Measurements from ENCODE around the gene PBX3.

PBX3 gene

DNA sequence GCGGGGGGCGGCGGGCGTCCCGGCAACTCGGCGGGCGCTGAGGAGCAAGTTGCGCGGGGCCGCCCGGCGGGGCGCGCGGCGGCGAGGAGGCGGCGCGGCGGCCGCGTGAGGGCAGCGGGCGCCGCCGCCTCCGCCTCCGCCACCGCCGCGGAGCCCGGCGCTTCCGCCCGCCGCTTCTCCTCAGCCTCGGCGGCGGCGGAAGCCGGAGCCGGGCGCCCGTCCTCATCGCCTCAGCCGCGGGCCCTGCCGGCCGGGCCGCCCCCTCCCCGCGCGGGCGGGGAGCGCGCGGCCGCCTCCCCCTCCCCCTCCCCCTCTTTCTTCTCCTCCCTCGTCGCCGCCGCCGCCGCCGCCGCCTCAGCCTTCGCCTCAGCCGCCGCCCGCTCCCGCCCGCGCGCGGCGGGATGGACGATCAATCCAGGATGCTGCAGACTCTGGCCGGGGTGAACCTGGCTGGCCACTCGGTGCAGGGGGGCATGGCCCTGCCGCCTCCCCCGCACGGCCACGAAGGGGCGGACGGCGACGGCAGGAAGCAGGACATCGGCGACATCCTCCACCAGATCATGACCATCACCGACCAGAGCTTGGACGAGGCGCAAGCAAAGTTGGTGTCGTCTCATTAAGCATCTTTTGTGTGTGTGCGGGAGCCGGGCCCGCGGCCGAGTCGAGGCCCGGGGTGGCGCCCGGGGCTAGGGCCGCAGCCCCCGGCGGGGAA, at the start of gene PBX3:
Gene PBX3, plus strand, starts transcription at position 321 of the 712 bp plus-strand sequence.
- DNase-seq (ENCODE audit: low read depth in 2 of 2), result peak; percentile 17 to 19

GRCh38 chr9:125699870-125700269, 47.3 kb upstream of the PBX3 start:
- DNase-seq (ENCODE audit: low read depth in 2 of 2), result no peak

GRCh38 chr9:125700791-125701190, 46.4 kb upstream of the PBX3 start:
- DNase-seq (ENCODE audit: low read depth in 2 of 2), result peak; percentile 20

- DNase-seq (ENCODE audit: low read depth in 2 of 2), result no peak
Observed at GRCh38 chr9:125701351-125701750, 45.8 kb upstream of the PBX3 start.

GRCh38 chr9:125703662-125704061, 43.5 kb upstream of the PBX3 start:
- DNase-seq (ENCODE audit: low read depth in 2 of 2), result no peak

GRCh38 chr9:125705893-125706292, 41.3 kb upstream of the PBX3 start:
- DNase-seq (ENCODE audit: low read depth in 2 of 2), result no peak

DNA sequence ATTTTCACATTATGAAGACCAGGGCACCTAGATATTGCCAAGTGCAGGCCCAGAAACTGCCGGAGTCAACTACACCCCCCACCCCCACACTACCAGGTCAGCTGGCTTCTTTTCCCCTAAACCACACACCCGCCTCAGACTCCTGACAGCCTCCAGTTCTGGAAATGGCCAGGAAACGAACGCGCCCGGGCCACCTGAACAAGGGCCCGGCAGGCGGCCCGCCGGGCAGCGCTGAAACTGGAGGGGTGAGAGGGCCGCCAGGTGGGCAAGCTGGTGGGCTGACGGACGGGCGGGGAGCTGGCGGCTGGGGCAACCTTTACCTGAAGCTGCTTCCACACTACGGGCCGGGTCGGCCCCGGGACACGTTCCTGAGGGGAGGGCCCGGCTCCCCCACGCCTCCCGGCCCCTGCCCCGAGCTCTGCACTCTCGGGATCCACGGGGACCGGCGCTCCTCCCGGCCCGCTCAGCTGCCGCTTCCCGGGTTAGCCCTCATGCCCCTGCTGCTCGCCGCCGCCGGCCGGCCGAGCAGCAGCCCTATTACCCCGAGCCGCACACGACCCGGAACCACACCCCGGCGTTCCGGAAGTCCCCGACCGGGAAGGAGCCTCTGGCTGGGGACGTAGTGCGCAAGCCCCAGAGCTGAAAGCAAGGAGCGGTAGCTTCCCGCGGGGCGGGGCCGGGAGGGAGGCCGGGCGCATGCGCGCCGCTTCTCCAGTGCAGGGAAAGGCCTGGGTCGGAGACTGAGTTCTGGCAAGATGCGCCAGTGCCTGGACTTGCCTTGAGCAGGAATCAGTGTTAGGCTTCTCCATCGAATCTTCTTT, 40.3 kb upstream of the PBX3 start, which contains the start of gene MAPKAP1:
Gene MAPKAP1, minus strand, starts transcription at position 558 of the 821 bp plus-strand sequence. CDS start 34,634 bp downstream, outside the sequence.
- peak; percentile 91 to 97 for DNase-seq (ENCODE audit: low read depth in 2 of 2)

- no peak for DNase-seq (ENCODE audit: low read depth in 2 of 2)
Observed at GRCh38 chr9:125707472-125707804, 39.7 kb upstream of the PBX3 start.

DNA sequence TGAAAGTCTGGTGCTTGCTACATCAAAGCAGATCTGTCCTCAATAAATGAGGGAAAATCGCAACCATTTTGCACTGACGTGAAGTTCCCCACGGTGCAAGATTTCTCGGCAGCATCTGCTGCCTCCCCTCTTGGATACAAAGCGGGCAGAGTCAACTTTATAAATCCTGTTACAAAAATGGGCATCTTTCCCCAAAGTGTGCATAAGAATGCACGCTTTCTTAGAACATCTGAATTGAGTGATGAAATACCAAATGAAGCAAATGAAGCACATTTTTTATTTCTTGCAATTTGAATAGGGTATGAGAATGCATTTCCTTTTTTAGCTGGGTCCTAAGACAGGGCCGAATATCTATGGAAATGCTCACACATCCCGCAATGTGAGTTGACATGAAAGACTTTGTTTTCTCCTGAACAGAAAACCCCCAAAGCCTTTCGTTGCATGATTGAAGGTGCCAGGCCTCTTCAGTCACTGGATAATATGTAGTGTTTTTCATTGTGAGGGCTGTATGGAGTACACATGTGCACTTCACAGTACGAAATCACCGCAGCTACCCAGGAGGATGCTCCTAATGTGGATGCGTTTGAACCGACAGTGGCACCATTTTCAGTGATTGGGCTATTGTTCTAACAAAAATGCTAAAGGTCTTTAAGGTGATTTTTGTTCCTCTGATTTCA, 20.6 kb upstream of the PBX3 start:
- DNase-seq (ENCODE audit: low read depth in 2 of 2), result no peak

DNA sequence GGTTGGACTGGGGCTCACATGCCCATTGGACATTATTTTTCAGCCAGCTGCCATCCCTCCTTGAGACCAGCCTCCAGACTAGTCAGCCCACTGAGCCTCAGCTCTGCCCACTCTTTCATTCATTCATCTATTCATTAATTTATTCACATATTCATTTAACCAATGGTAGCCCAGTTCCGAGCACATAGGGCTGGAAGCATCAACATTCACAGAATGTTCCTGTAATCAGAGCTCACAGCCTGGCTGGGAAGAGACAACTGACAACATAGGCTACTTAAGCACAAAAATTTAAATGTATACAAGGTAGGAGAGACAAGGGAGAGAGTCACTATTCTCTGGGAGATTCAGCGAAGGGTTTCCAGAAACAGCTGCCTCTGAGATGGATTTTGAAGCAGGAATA, 17.0 kb upstream of the PBX3 start:
- DNase-seq (ENCODE audit: low read depth in 2 of 2), result no peak

GRCh38 chr9:125732562-125732961, 14.6 kb upstream of the PBX3 start:
- DNase-seq (ENCODE audit: low read depth in 2 of 2), result no peak

- no peak for DNase-seq (ENCODE audit: low read depth in 2 of 2)
Observed at GRCh38 chr9:125739436-125739835, 7.7 kb upstream of the PBX3 start.

DNA sequence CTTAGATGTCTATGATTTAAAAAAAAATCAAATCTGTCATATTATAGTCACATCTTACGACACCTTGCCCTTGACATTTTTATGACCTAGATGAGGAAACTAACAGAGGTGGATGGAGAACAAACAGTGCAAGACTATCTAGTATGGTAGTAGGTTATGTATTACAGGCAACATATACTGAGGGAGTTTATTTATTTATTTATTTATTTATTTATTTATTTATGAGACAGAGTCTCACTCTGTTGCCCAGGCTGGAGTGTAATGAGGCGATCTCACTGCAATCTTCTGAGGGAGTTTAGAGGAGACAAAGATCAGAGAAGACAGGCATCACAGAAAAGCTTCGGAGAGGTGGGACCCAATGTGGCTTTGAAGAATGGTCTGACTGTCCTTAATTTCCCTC, 4.5 kb upstream of the PBX3 start:
- DNase-seq (ENCODE audit: low read depth in 2 of 2), result no peak

- DNase-seq (ENCODE audit: low read depth in 2 of 2), result no peak
Observed at GRCh38 chr9:125743682-125744428, 3.3 kb upstream of the PBX3 start.

GRCh38 chr9:125744616-125745015, 2.6 kb upstream of the PBX3 start:
- no peak for DNase-seq (ENCODE audit: low read depth in 2 of 2)

- no peak for DNase-seq (ENCODE audit: low read depth in 2 of 2)
Observed at GRCh38 chr9:125745018-125745417, 2.2 kb upstream of the PBX3 start.

- DNase-seq (ENCODE audit: low read depth in 2 of 2), result no peak
Observed at GRCh38 chr9:125745682-125746016, 1.5 kb upstream of the PBX3 start.

- DNase-seq (ENCODE audit: low read depth in 2 of 2), result peak; percentile 86 to 92
Observed at GRCh38 chr9:125746017-125746773, 978 bp upstream of the PBX3 start.

- DNase-seq (ENCODE audit: low read depth in 2 of 2), result no peak
Observed at GRCh38 chr9:125746774-125747052, 460 bp upstream of the PBX3 start.

DNA sequence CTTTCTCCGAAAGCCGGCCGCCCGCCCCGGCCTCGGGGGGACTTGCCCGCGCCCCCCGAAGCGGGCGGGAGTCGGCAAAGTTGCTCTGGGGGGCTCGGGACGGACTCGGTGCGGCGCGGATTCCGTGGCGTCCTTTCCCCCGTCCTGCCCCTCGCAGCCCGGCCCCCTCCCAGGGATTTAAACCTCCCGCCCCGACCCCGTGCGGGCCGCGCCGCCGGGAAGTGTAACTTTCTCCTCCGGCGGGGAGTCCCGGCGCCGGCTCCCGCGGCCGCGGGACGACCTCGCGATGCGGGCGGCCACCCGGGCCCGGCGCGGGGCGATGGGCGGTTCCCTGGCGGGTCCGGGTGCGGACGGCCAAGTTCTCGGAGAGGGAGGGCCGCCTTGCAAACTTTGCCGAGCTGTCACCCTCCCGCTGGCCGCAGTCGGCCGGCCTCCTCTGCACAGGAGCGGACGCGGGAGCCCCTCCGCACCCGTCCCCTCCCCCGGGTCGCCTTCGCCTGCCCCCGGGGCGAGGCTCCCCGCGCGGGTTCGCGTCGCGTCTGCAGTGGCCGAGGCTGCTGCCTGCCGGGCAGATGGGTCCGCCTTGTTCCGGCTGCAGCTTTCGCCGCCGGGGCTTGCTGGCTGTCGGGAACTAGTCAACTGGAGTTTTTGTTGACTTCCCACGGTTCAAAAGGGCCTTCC, 732 bp downstream of the PBX3 start:
- peak; percentile 8 to 13 for DNase-seq (ENCODE audit: low read depth in 2 of 2)

All from stimulated activated CD8-positive, alpha-beta memory T cell treated with anti-CD3 and anti-CD28 coated beads, Interleukin-2, amount 100 ng/mL, for 48 hours (primary cell).